Thyroid gland (tissue), 4 donors: ENCODE results near the gene SLC22A15.

Experiments used
- POLR2A ChIP-seq, 2 donors: fragments of 450-650 bp; IDR thresholded peaks; one replicate each; pipeline ENCODE4 v1.6.1; 2017; ENCODE audit warnings: antibody characterized with exemption in 2 of 2, mild to moderate bottlenecking in 2 of 2, moderate library complexity in 1 of 2
- TF ChIP-seq, protein P1 (sequence below), 6 experiments: fragments of 200-600 bp in 3 of 6; fragments of 450-650 bp in 3 of 6; sonication (generic) in 3 of 6; IDR thresholded peaks; one replicate each; pipeline ENCODE4 v1.5.1; 2016 to 2019; ENCODE audit warnings: antibody characterized with exemption in 6 of 6, mild to moderate bottlenecking in 2 of 6, inconsistent platforms in 1 of 6, moderate library complexity in 1 of 6

DNA sequence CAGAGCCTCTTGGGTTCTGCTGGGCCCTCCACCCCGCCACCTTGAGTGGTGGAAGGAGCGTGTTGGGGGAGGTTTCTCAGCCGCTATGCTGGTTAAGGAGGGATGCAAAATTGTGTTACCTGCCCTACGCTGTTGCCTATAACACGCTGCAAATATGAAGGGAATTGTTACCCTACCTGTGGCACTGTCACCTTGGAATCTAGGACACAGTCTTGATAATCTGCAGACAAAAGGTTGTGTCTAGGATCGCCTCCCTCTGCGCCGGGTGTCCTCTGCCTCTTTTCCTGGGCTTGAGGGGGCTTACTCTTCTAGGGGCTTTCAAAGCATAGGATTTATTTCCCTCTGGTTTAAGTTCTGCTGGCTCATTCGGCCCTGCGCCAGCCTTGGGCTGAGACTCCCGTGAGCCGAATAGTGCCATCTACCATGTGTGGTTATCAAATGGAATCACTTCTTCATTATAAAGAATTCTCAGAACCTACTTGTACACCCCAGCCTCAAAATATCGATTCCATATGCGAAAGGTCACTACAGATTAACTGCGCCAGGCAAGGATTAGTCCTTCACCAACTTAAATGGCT is 697 bp downstream of the SLC22A15 start:
- TF ChIP-seq, protein P1, sequence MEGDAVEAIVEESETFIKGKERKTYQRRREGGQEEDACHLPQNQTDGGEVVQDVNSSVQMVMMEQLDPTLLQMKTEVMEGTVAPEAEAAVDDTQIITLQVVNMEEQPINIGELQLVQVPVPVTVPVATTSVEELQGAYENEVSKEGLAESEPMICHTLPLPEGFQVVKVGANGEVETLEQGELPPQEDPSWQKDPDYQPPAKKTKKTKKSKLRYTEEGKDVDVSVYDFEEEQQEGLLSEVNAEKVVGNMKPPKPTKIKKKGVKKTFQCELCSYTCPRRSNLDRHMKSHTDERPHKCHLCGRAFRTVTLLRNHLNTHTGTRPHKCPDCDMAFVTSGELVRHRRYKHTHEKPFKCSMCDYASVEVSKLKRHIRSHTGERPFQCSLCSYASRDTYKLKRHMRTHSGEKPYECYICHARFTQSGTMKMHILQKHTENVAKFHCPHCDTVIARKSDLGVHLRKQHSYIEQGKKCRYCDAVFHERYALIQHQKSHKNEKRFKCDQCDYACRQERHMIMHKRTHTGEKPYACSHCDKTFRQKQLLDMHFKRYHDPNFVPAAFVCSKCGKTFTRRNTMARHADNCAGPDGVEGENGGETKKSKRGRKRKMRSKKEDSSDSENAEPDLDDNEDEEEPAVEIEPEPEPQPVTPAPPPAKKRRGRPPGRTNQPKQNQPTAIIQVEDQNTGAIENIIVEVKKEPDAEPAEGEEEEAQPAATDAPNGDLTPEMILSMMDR (IDR thresholded peaks at IDR 0.05): no peak
- no peak for TF ChIP-seq POLR2A (IDR thresholded peaks at IDR 0.05)
